ENCODE measurements around the gene SLC29A3. TPM values are rescaled to one million over a fixed set of nuclear protein-coding genes. Genes with fewer than 3 reads are reported as not detected.

SLC29A3 gene
- total and polyA plus RNA-seq, 10 of the 15 experiments (the other 5 are each of a cell fraction or from before 2014, with no cell fraction given): 1.5 to 4.0 (median 2.7) TPM

DNA sequence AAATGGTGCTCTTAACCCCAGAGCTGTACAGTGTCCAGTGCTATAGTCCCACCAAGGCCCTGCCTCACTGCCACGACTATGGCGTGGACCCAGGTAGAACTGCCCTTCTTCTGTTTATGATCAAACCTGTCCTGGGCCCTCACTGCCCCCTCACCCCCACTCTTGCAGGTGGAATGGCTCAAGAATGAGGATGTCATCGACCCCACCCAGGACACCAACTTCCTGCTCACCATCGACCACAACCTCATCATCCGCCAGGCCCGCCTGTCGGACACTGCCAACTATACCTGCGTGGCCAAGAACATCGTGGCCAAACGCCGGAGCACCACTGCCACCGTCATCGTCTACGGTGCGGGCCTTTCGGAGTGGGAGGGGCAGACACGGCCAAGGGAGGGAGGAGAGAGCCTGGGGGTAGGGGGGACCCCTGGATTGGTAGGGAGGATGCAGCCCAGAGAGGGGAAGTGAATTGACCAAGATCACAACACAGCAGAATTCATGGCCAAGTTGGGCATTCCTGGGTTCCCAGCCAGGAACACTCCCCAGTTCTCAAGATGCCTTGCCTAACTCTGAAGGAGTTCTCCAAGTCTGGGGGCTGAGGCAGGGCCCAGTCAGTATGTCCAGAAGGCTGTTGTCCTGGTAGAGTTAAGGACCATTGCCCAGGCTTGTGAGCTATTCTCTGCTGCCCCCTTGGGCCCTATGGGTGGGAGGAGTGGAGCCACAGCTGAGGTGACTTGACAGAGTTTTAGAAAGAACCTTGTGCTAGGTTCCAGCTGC is 32.4 kb upstream of the SLC29A3 start (continued):
- TF ChIP-seq, protein P1, sequence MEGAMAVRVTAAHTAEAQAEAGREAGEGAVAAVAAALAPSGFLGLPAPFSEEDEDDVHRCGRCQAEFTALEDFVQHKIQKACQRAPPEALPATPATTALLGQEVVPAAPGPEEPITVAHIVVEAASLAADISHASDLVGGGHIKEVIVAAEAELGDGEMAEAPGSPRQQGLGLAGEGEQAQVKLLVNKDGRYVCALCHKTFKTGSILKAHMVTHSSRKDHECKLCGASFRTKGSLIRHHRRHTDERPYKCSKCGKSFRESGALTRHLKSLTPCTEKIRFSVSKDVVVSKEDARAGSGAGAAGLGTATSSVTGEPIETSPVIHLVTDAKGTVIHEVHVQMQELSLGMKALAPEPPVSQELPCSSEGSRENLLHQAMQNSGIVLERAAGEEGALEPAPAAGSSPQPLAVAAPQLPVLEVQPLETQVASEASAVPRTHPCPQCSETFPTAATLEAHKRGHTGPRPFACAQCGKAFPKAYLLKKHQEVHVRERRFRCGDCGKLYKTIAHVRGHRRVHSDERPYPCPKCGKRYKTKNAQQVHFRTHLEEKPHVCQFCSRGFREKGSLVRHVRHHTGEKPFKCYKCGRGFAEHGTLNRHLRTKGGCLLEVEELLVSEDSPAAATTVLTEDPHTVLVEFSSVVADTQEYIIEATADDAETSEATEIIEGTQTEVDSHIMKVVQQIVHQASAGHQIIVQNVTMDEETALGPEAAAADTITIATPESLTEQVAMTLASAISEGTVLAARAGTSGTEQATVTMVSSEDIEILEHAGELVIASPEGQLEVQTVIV (IDR thresholded peaks at IDR 0.05; ENCODE audit: borderline replicate concordance, partially characterized antibody): no peak

DNA sequence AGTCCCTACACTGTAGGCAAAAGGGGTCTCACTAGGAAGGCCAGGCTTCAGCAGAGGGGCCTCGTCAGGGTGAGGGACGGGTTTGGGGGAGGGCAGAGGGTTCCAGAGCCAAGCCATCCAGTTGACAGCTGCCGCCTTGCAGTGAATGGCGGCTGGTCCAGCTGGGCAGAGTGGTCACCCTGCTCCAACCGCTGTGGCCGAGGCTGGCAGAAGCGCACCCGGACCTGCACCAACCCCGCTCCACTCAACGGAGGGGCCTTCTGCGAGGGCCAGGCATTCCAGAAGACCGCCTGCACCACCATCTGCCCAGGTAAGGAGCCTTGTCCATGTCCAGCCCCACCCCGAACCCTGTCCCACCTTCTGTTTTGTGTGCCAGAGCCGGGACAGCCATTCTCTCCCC is 31.6 kb upstream of the SLC29A3 start:
- ChIA-PET RAD21 (ENCODE audit: unreplicated experiment) (no interaction called here), SMC1A (ENCODE audit: uncharacterized antibody, unreplicated experiment) (no interaction called here), CTCF (no interaction called here), POLR2A (no interaction called here)
- TF ChIP-seq HDAC2 (IDR thresholded peaks at IDR 0.05) (no peak), BACH1 (IDR thresholded peaks at IDR 0.05; ENCODE audit: borderline replicate concordance) (no peak)
- TF ChIP-seq, protein P2, sequence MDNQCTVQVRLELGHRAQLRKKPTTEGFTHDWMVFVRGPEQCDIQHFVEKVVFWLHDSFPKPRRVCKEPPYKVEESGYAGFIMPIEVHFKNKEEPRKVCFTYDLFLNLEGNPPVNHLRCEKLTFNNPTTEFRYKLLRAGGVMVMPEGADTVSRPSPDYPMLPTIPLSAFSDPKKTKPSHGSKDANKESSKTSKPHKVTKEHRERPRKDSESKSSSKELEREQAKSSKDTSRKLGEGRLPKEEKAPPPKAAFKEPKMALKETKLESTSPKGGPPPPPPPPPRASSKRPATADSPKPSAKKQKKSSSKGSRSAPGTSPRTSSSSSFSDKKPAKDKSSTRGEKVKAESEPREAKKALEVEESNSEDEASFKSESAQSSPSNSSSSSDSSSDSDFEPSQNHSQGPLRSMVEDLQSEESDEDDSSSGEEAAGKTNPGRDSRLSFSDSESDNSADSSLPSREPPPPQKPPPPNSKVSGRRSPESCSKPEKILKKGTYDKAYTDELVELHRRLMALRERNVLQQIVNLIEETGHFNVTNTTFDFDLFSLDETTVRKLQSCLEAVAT (IDR thresholded peaks at IDR 0.05): no peak
- DNase-seq (ENCODE audit: low read depth, low spot score): no peak
- Histone ChIP-seq H4K20me1 (ENCODE audit: control insufficient read depth, insufficient read depth) (no peaks in the 10 kb centered on the region), H3K27me3 (replicated peaks in 1 of 2; ENCODE audit: control insufficient read depth in 2 of 2, insufficient read depth in 2 of 2, low read length in 1 of 2) (peaks cover 0 to 2% of the 10 kb centered on the region in 2 experiments; a peak in 1 of 4 replicates), H3K79me2 (ENCODE audit: control insufficient read depth, insufficient read depth, low read length) (no peaks in the 10 kb centered on the region), H3K9me3 (replicated peaks; ENCODE audit: control insufficient read depth, insufficient read depth, low read length) (no peaks in the 10 kb centered on the region; the same call in 2 of the 3 replicates), H3K36me3 (ENCODE audit: control insufficient read depth in 2 of 2, insufficient read depth in 2 of 2, low read length in 1 of 2) (no peaks in the 10 kb centered on the region), H3K4me2 (ENCODE audit: control insufficient read depth, insufficient read depth) (no peak overlapping the region), H2AFZ (ENCODE audit: control insufficient read depth, low read depth, low read length) (no peak overlapping the region), H3K27ac (ENCODE audit: control insufficient read depth, insufficient read depth) (no peak overlapping the region), H3K4me3 (no peak overlapping the region), H3K9ac (ENCODE audit: control insufficient read depth, insufficient read depth, low read length) (no peak overlapping the region), H3K4me1 (ENCODE audit: control insufficient read depth, insufficient read depth, low read length) (no peaks in the 10 kb centered on the region)
- WGBS (ENCODE audit: insufficient coverage, insufficient replicate concordance, low lambda C conversion rate, missing lambda C conversion rate): 27% methylated on average over 14 of the region's 14 CpGs
- BruUV-seq (replicated peaks): no TSS peak
- no peak for ATAC-seq
- intact Hi-C loops (cut with micrococcal nuclease; ENCODE audit: unreplicated experiment) (no loop called here), in situ Hi-C loops (cut with MboI) (loop anchor here (5.0 kb wide), 1 partner anchor 365 kb away; no protein-coding TSS in a partner anchor)
- no peak for FAIRE-seq

Data from GM12878 (cell line).